ENCODE data around the gene FAM43B.

FAM43B gene

DNA sequence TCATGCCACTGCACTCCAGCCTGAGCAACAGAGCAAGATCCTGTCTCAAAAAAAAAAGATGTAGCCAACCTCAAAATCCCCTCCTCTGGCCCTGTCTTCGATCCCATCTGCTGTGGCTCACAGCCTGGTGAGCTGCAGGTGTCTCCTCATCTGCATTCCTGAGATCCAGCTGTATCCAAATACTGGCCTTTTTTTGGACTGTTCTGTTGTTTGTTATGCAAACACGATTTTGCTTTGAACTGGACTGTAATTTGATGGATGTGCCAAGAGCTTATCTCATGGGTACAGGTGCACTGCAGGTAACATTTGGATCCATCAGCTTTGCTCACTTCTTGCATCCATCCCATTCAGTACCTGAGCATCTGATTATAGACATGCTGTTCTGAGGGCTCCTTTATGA, 14.1 kb upstream of the FAM43B start:
- TF ChIP-seq MAX (IDR thresholded peaks at IDR 0.05): no peak
- TF ChIP-seq TEAD4 (IDR thresholded peaks at IDR 0.05): no peak

- TF ChIP-seq ZBTB7A (IDR thresholded peaks at IDR 0.05; ENCODE audit: low read depth) (no peak), FOXM1 (IDR thresholded peaks at IDR 0.05; ENCODE audit: borderline replicate concordance, low read depth) (no peak)
These were observed 13.4 kb upstream of the FAM43B start for GRCh38 chr1:20538760-20539551.

- no peak for TF ChIP-seq FOXM1 (IDR thresholded peaks at IDR 0.05; ENCODE audit: borderline replicate concordance, low read depth)
These were observed 12.1 kb upstream of the FAM43B start for GRCh38 chr1:20540281-20540680.

- TF ChIP-seq MAX (IDR thresholded peaks at IDR 0.05) (no peak), FOXM1 (IDR thresholded peaks at IDR 0.05; ENCODE audit: borderline replicate concordance, low read depth) (no peak), CEBPB (IDR thresholded peaks at IDR 0.05) (no peak), CREB1 (IDR thresholded peaks at IDR 0.05; ENCODE audit: low read depth) (no peak), EP300 (IDR thresholded peaks at IDR 0.05; ENCODE audit: borderline replicate concordance) (no peak), ZBTB7A (IDR thresholded peaks at IDR 0.05; ENCODE audit: low read depth) (no peak), EGR1 (IDR thresholded peaks at IDR 0.05) (no peak), TCF12 (IDR thresholded peaks at IDR 0.05; ENCODE audit: low read depth) (no peak), YY1 (IDR thresholded peaks at IDR 0.05; ENCODE audit: low read depth) (no peak), REST (IDR thresholded peaks at IDR 0.05; ENCODE audit: low read depth) (no peak), TEAD4 (IDR thresholded peaks at IDR 0.05) (no peak), TAF1 (IDR thresholded peaks at IDR 0.05; ENCODE audit: low read depth) (no peak), RAD21 (IDR thresholded peaks at IDR 0.05; ENCODE audit: low read depth) (no peak), NFIC (IDR thresholded peaks at IDR 0.05) (no peak)
- TF ChIP-seq, protein P1, sequence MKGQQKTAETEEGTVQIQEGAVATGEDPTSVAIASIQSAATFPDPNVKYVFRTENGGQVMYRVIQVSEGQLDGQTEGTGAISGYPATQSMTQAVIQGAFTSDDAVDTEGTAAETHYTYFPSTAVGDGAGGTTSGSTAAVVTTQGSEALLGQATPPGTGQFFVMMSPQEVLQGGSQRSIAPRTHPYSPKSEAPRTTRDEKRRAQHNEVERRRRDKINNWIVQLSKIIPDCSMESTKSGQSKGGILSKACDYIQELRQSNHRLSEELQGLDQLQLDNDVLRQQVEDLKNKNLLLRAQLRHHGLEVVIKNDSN (IDR thresholded peaks at IDR 0.05): no peak
These were observed 5.7 kb upstream of the FAM43B start for GRCh38 chr1:20546637-20547036.

GRCh38 chr1:20551161-20551560, 1.2 kb upstream of the FAM43B start:
- TF ChIP-seq RAD21 (IDR thresholded peaks at IDR 0.05; ENCODE audit: low read depth) (no peak), ZBTB7A (IDR thresholded peaks at IDR 0.05; ENCODE audit: low read depth) (no peak), EP300 (IDR thresholded peaks at IDR 0.05; ENCODE audit: borderline replicate concordance) (no peak), TCF12 (IDR thresholded peaks at IDR 0.05; ENCODE audit: low read depth) (no peak), TAF1 (IDR thresholded peaks at IDR 0.05; ENCODE audit: low read depth) (no peak), REST (IDR thresholded peaks at IDR 0.05; ENCODE audit: low read depth) (no peak), YY1 (IDR thresholded peaks at IDR 0.05; ENCODE audit: low read depth) (no peak), CEBPB (IDR thresholded peaks at IDR 0.05) (no peak), MAX (IDR thresholded peaks at IDR 0.05) (no peak), NFIC (IDR thresholded peaks at IDR 0.05) (no peak), CREB1 (IDR thresholded peaks at IDR 0.05; ENCODE audit: low read depth) (no peak), FOXM1 (IDR thresholded peaks at IDR 0.05; ENCODE audit: borderline replicate concordance, low read depth) (no peak), TEAD4 (IDR thresholded peaks at IDR 0.05) (no peak), EGR1 (IDR thresholded peaks at IDR 0.05) (no peak)
- TF ChIP-seq, protein P1 (IDR thresholded peaks at IDR 0.05): no peak

GRCh38 chr1:20552728-20553445, 514 bp downstream of the FAM43B start:
- TF ChIP-seq TCF12 (IDR thresholded peaks at IDR 0.05; ENCODE audit: low read depth) (no peak), YY1 (IDR thresholded peaks at IDR 0.05; ENCODE audit: low read depth) (no peak), MAX (IDR thresholded peaks at IDR 0.05) (no peak), NFIC (IDR thresholded peaks at IDR 0.05) (no peak), REST (IDR thresholded peaks at IDR 0.05; ENCODE audit: low read depth) (no peak), RAD21 (IDR thresholded peaks at IDR 0.05; ENCODE audit: low read depth) (no peak), TEAD4 (IDR thresholded peaks at IDR 0.05) (no peak), TAF1 (IDR thresholded peaks at IDR 0.05; ENCODE audit: low read depth) (no peak), EGR1 (IDR thresholded peaks at IDR 0.05) (no peak)
